HG03060 (cell line): Measurements from ENCODE around the gene UBE2B.

Experiments
- ATAC-seq: cut with Tn5 transposase; IDR thresholded peaks from one replicate; pipeline ENCODE4 v1.9.1; 2021; ENCODE audit warnings: low read depth, moderate number of reproducible peaks; ENCODE audit not compliant: unreplicated experiment

UBE2B gene

DNA sequence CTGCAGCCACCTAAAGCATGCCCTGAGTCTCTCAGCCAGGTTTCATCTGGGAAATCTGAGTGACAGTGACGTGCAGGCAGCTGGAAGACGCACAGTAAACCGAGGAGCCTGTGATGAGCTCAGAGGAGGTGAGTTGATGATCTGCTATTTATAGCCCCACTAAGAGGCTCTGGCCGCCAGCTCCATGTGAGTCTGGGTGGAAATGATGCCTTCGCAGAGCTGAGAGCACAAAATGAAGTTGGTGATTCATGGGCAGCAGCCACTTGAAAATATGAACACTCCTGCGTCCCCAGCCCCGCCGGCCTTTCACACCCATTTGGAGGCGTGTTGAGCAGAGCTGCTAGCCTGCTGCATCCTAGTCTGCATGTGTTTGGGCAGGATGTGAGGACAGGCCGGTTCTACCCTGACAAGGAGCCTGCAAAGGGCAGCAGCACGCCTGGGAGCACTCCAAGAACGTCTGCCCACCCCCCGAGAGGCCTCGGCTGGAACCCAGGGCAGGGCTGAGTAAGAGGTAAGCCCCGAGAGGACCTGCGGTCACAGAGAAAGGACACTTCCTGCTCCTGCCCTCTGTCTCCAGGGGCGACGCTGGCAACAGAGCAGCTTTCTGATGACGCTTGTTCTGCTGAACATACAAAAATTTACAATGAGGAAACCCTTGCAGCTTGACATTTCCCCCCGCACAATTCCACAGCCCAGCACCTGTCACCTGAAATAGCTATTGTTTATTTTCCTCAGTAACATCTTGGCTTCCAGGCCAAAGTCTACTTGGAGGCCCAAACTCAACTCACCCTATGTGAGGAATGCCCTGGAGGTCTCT lies 65.4 kb downstream of the UBE2B start:
- peak; percentile 71 for ATAC-seq

DNA sequence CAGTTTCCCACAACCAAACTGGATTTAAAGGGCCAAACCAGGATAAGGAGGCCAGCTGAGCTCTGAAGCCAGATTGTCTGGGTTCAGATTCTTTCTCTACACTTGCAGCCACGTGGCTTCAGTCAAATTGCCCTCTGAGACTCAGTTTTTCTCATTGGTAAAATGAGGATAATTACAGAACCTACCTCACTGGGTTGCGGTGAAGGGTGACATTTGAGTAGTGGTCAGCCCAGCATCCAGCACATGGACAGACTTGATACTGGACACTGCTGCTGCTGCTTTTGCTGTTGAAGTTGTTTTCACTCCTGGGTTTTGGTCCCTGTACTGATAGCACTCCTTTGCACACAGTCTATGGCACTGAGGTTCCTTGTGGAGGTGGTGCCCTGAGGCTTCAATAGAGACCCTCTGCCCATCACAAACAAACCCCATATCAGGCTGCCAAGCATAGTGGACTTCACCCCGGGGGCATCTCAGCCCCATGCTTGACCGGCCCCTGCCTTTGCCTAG lies 66.0 kb downstream of the UBE2B start:
- peak; percentile 6 for ATAC-seq

DNA sequence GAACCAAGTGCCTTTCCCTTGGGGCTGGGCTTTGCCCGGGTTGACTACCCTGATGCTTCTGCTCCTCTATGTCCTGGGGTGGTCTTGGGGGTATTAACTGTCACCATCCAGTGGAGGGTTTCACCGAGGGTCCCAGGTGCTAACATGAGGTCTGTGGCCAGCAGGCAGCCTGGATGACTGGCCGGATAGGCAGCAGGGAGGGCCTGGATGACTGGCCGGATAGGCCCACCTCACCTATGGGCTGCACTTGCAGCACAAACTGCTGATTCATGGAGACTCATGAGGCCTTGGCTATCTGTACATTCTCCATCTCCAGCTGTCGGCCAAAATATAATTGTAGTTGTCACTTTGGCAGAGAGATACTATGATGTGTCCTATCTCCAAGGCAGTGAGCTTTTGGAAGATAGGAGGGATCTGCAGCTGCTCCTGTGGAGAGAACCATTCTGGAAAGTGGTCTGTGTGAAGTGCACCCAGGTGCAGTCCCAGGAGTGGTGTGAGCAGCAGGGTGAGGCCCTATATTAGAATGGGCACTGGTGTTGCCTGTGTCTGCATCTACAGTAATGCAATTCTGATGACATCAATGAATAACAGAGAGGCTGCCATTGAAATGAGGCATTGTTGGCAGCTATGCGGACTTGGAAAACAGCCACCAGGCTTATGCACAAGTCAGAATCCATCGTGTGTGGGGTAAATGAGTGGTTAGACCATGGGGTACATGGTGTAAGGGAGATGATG lies 66.6 kb downstream of the UBE2B start:
- no peak for ATAC-seq

DNA sequence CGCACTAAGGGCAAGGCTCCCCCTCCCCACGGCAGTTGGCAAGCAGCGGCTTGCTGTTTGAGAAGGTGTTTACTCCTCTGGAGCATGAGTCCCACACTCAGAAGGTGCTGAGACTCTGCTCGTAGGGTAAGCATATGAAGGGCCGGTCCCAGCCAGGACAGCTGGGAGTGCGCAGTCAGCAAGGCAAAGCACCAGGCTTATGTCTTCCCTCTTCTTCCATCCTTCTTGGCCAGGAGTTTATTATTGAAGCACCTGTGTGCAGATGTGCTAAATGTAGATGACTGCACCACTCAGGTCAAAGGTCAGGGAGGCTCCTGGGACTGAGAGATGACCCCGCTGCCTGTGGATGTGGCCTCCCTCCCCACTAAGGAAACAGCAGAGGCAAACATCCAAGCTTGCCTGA lies 67.4 kb downstream of the UBE2B start:
- ATAC-seq = no peak

DNA sequence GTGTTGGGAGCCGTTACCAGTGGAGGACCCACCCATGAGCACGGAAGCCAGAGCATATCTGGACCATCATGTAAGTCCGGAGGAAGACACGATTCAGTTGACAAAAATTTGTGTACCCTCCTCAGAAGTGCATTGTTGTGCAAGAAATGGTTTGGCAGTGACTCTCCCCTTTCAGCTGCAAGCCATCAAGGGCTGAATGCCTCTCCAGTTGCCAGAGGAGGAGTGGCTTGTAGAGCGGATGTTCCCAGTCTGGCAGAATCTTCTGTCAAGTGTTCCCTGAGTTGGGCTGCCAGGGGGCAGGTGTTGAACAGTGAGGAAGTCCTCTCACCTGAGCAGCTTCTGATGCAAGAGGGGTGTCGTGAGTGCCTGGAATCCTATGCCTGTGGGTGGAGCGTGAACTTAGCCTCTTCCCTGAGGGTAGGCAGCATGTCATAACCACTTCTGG lies 67.9 kb downstream of the UBE2B start:
- no peak for ATAC-seq

DNA sequence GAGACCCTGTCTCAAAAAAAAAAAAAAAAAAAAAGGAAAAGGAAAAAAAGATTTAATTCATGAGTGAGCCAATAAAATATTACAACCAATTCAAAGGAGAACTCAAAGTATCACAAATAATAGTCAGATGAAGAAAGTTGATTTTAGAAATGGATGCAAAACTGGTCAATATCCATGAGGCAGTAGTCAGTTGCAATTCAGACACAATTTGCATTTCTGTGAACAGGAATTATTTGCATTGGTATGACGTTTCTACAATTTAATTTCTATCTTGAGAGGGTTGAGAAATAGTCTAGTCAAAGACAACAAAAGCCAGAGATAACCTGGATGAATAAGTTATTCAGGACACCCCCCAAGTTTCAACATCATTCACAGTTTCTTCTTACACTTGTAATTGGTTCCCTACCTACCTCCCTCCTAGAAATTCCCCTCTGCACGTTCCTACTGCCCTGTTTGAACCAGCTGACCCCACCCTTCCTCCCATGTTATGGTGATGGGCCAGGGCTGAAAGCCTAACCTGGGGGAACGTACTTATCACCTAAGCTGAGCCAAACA lies 68.9 kb downstream of the UBE2B start:
- ATAC-seq = no peak
